HepG2 (cell line): ENCODE measurements around the gene CTAG1A. TPM values are rescaled to one million over a fixed set of nuclear protein-coding genes. Genes with fewer than 3 reads are reported as not detected.

Experiments
- CENPX ChIP-seq: sonication (generic); formaldehyde crosslinking; IDR thresholded peaks from 2 replicates; pipeline ENCODE4 v1.9.0; 2021; ENCODE audit warnings: mild to moderate bottlenecking, missing genetic modification reagents, moderate library complexity
- GTF2F1 ChIP-seq: fragments of 150-350 bp; IDR thresholded peaks from 2 replicates; pipeline ENCODE4 v1.6.1; 2014; ENCODE audit warnings: low read length
- RAD51 ChIP-seq: fragments of 450-650 bp; IDR thresholded peaks from 2 replicates; pipeline ENCODE4 v1.6.1; 2016; ENCODE audit warnings: borderline replicate concordance
- RFXAP ChIP-seq: sonication (generic); formaldehyde crosslinking; IDR thresholded peaks from 2 replicates; pipeline ENCODE4 v1.4.0; 2020; ENCODE audit warnings: missing genetic modification reagents, borderline replicate concordance
- THAP11 ChIP-seq: IDR thresholded peaks from 2 replicates; pipeline ENCODE4 v1.6.1; 2016; ENCODE audit warnings: missing biosample characterization, missing genetic modification reagents
- TOPORS ChIP-seq: sonication (generic); formaldehyde crosslinking; IDR thresholded peaks from 2 replicates; pipeline ENCODE4 v1.8.0; 2023; ENCODE audit warnings: mild to moderate bottlenecking, missing genetic modification reagents
- YEATS2 ChIP-seq: sonication (generic); formaldehyde crosslinking; IDR thresholded peaks from 2 replicates; pipeline ENCODE4 v1.4.0; 2020; ENCODE audit warnings: missing genetic modification reagents, borderline replicate concordance
- ZMYM3 ChIP-seq: sonication (generic); formaldehyde crosslinking; IDR thresholded peaks from 2 replicates; pipeline ENCODE4 v1.5.1; 2020; ENCODE audit warnings: mild to moderate bottlenecking, missing genetic modification reagents
- ZNF17 ChIP-seq: sonication (generic); formaldehyde crosslinking; IDR thresholded peaks from 2 replicates; pipeline ENCODE4 v1.5.0; 2020; ENCODE audit warnings: mild to moderate bottlenecking, missing genetic modification reagents
- ZNF326 ChIP-seq: sonication (generic); formaldehyde crosslinking; IDR thresholded peaks from 2 replicates; pipeline ENCODE4 v1.4.0; 2020; ENCODE audit warnings: missing genetic modification reagents, borderline replicate concordance
- ZNF431 ChIP-seq: sonication (generic); formaldehyde crosslinking; IDR thresholded peaks from 2 replicates; pipeline ENCODE4 v1.9.0; 2022; ENCODE audit warnings: missing genetic modification reagents, low read depth, mild to moderate bottlenecking, borderline replicate concordance
- ZZZ3 ChIP-seq: sonication (generic); formaldehyde crosslinking; IDR thresholded peaks from 2 replicates; pipeline ENCODE4 v1.4.0; 2020; ENCODE audit warnings: missing genetic modification reagents, mild to moderate bottlenecking, borderline replicate concordance
- polyA plus RNA-seq, 8 experiments: library from polyadenylated mRNA; depleted of rRNA in 3 of 8; stranded (reverse) in 7 of 8; unstranded in 1 of 8; fragments of >200 nt; fragmentation: Illumina TruSeq in 4 of 8; extraction: Trizol in 4 of 8; gene quantifications; 2 replicates each; pipeline versions ENCODE4 v1.2.1 to v1.2.3, GENCODE V29; 2011 to 2016; ENCODE audit warnings: low read depth in 4 of 8, missing spikeins in 1 of 8, mixed read lengths in 1 of 8; ENCODE audit not compliant: insufficient read depth in 1 of 8
- total RNA-seq, 5 experiments: library from RNA; depleted of rRNA; stranded (reverse); fragments of >200 nt; fragmentation: Illumina TruSeq; extraction: Trizol; gene quantifications; 2 replicates each; pipeline ENCODE4 v1.2.3, GENCODE V29; 2016; ENCODE audit warnings: low read depth in 1 of 5
- TF ChIP-seq, protein P1 (sequence below): IDR thresholded peaks from 2 replicates; pipeline ENCODE4 v1.6.1; 2016; ENCODE audit warnings: low read depth, control low read depth
- TF ChIP-seq, protein P2 (sequence below): sonication (generic); formaldehyde crosslinking; IDR thresholded peaks from 2 replicates; pipeline ENCODE4 v1.4.0; 2020; ENCODE audit warnings: missing genetic modification reagents, borderline replicate concordance
- TF ChIP-seq, protein P3 (sequence below): sonication (generic); formaldehyde crosslinking; IDR thresholded peaks from 2 replicates; pipeline ENCODE4; 2020; ENCODE audit warnings: missing genetic modification reagents, mild to moderate bottlenecking, borderline replicate concordance
- TF ChIP-seq, protein P4 (sequence below): sonication (generic); formaldehyde crosslinking; IDR thresholded peaks from 2 replicates; pipeline ENCODE4 v1.4.0; 2020; ENCODE audit warnings: missing genetic modification reagents
- TF ChIP-seq, protein P5 (sequence below): sonication (generic); formaldehyde crosslinking; IDR thresholded peaks from 2 replicates; pipeline ENCODE4 v1.4.0; 2020; ENCODE audit warnings: mild to moderate bottlenecking, missing genetic modification reagents
- TF ChIP-seq, protein P6 (sequence below): sonication (generic); formaldehyde crosslinking; IDR thresholded peaks from 2 replicates; pipeline ENCODE4 v1.5.0; 2020; ENCODE audit warnings: missing genetic modification reagents

Gene CTAG1A
- total and polyA plus RNA-seq, 2 of the 13 experiments (the other 11 are each of a cell fraction or from before 2014, with no cell fraction given): not detected

DNA sequence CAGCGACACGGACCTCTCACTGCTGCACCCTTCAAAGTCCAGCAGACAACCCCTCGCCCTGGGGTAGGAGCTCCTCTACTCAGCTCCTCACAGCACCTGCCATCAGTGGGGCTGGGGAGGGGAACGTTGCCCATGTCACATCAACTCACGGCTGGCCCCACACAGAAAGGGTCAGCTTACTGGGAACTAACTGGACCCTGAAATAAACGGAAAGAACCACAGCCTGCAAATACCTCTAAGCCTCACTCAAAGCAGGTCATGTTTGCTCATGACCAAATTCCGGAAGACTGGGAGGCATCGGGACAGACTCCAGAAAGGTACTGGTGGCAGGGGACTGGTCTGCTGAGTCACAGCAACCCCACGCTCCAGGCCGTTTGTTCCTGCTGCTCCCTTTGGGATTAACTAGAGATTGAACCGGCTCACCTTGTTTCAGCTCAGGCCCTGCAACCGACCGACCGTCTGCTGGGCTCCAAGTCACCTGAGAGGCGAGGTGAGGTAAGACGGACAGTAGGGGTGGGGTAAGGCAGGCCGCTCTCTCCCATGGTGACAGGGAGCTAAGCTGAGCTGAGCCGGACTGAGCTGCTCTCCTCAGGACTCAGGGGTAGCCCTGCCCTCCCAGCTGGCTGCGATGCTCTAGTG, 43.9 kb upstream of the CTAG1A start (continued):
- TF ChIP-seq, protein P1, sequence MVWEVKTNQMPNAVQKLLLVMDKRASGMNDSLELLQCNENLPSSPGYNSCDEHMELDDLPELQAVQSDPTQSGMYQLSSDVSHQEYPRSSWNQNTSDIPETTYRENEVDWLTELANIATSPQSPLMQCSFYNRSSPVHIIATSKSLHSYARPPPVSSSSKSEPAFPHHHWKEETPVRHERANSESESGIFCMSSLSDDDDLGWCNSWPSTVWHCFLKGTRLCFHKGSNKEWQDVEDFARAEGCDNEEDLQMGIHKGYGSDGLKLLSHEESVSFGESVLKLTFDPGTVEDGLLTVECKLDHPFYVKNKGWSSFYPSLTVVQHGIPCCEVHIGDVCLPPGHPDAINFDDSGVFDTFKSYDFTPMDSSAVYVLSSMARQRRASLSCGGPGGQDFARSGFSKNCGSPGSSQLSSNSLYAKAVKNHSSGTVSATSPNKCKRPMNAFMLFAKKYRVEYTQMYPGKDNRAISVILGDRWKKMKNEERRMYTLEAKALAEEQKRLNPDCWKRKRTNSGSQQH (CRISPR knock-in tag): no peak
- TF ChIP-seq CENPX (no peak), ZNF431 (CRISPR knock-in tag) (peak; percentile 76; the same call in 1 of the 2 replicates), YEATS2 (CRISPR knock-in tag) (no peak), ZMYM3 (no peak), THAP11 (no peak), GTF2F1 (no peak), TOPORS (no peak), ZZZ3 (CRISPR knock-in tag) (no peak), ZNF326 (CRISPR knock-in tag) (no peak), ZNF17 (CRISPR knock-in tag) (no peak), RFXAP (CRISPR knock-in tag) (no peak), RAD51 (no peak)
- TF ChIP-seq, protein P2, sequence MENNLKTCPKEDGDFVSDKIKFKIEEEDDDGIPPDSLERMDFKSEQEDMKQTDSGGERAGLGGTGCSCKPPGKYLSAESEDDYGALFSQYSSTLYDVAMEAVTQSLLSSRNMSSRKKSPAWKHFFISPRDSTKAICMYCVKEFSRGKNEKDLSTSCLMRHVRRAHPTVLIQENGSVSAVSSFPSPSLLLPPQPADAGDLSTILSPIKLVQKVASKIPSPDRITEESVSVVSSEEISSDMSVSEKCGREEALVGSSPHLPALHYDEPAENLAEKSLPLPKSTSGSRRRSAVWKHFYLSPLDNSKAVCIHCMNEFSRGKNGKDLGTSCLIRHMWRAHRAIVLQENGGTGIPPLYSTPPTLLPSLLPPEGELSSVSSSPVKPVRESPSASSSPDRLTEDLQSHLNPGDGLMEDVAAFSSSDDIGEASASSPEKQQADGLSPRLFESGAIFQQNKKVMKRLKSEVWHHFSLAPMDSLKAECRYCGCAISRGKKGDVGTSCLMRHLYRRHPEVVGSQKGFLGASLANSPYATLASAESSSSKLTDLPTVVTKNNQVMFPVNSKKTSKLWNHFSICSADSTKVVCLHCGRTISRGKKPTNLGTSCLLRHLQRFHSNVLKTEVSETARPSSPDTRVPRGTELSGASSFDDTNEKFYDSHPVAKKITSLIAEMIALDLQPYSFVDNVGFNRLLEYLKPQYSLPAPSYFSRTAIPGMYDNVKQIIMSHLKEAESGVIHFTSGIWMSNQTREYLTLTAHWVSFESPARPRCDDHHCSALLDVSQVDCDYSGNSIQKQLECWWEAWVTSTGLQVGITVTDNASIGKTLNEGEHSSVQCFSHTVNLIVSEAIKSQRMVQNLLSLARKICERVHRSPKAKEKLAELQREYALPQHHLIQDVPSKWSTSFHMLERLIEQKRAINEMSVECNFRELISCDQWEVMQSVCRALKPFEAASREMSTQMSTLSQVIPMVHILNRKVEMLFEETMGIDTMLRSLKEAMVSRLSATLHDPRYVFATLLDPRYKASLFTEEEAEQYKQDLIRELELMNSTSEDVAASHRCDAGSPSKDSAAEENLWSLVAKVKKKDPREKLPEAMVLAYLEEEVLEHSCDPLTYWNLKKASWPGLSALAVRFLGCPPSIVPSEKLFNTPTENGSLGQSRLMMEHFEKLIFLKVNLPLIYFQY (CRISPR knock-in tag): no peak
- TF ChIP-seq, protein P3, sequence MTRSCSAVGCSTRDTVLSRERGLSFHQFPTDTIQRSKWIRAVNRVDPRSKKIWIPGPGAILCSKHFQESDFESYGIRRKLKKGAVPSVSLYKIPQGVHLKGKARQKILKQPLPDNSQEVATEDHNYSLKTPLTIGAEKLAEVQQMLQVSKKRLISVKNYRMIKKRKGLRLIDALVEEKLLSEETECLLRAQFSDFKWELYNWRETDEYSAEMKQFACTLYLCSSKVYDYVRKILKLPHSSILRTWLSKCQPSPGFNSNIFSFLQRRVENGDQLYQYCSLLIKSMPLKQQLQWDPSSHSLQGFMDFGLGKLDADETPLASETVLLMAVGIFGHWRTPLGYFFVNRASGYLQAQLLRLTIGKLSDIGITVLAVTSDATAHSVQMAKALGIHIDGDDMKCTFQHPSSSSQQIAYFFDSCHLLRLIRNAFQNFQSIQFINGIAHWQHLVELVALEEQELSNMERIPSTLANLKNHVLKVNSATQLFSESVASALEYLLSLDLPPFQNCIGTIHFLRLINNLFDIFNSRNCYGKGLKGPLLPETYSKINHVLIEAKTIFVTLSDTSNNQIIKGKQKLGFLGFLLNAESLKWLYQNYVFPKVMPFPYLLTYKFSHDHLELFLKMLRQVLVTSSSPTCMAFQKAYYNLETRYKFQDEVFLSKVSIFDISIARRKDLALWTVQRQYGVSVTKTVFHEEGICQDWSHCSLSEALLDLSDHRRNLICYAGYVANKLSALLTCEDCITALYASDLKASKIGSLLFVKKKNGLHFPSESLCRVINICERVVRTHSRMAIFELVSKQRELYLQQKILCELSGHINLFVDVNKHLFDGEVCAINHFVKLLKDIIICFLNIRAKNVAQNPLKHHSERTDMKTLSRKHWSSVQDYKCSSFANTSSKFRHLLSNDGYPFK: no peak
- TF ChIP-seq, protein P4, sequence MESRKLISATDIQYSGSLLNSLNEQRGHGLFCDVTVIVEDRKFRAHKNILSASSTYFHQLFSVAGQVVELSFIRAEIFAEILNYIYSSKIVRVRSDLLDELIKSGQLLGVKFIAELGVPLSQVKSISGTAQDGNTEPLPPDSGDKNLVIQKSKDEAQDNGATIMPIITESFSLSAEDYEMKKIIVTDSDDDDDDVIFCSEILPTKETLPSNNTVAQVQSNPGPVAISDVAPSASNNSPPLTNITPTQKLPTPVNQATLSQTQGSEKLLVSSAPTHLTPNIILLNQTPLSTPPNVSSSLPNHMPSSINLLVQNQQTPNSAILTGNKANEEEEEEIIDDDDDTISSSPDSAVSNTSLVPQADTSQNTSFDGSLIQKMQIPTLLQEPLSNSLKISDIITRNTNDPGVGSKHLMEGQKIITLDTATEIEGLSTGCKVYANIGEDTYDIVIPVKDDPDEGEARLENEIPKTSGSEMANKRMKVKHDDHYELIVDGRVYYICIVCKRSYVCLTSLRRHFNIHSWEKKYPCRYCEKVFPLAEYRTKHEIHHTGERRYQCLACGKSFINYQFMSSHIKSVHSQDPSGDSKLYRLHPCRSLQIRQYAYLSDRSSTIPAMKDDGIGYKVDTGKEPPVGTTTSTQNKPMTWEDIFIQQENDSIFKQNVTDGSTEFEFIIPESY (CRISPR knock-in tag): no peak
- TF ChIP-seq, protein P5, sequence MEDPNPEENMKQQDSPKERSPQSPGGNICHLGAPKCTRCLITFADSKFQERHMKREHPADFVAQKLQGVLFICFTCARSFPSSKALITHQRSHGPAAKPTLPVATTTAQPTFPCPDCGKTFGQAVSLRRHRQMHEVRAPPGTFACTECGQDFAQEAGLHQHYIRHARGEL (CRISPR knock-in tag): no peak
- TF ChIP-seq, protein P6, sequence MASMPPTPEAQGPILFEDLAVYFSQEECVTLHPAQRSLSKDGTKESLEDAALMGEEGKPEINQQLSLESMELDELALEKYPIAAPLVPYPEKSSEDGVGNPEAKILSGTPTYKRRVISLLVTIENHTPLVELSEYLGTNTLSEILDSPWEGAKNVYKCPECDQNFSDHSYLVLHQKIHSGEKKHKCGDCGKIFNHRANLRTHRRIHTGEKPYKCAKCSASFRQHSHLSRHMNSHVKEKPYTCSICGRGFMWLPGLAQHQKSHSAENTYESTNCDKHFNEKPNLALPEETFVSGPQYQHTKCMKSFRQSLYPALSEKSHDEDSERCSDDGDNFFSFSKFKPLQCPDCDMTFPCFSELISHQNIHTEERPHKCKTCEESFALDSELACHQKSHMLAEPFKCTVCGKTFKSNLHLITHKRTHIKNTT (CRISPR knock-in tag): no peak
